B cell (primary cell): Measurements from ENCODE around the gene KLHDC8B. TPM values are rescaled to one million over a fixed set of nuclear protein-coding genes. Genes with fewer than 3 reads are reported as not detected.

Experiments used
- ATAC-seq: fragments of 200-7000 bp; cut with Tn5 transposase; one replicate; pipeline ENCODE4 v1.10.0; 2021; ENCODE audit warnings: low read depth, mild to moderate bottlenecking, moderate number of reproducible peaks, moderate library complexity
- CTCF ChIA-PET: fragments of 350-600 bp; sonication (Branson Sonifier 250); formaldehyde crosslinking; loops from one replicate; lab custom pipeline; 2021; ENCODE audit warnings: antibody characterized with exemption, inconsistent platforms; lab: Charles Lee
- POLR2A ChIA-PET: fragments of 350-600 bp; sonication (Branson Sonifier 250); formaldehyde crosslinking; loops from one replicate; lab custom pipeline; 2021; ENCODE audit warnings: antibody characterized with exemption; lab: Charles Lee
- DNase-seq: peaks from one replicate; pipeline ENCODE4 v3.0.0; 2013
- H2AFZ ChIP-seq: 2 replicates; pipeline ENCODE4 v1.6.1; 2012; ENCODE audit warnings: mild to moderate bottlenecking, low read depth, low read length; ENCODE audit not compliant: insufficient read depth, poor library complexity, severe bottlenecking
- H3K27ac ChIP-seq, 2 donors: 1 replicate in 1 of 2; 2 replicates in 1 of 2; pipeline ENCODE4 v1.5.1; 2012 to 2013; ENCODE audit warnings: low read length in 2 of 2, mild to moderate bottlenecking in 2 of 2, moderate library complexity in 1 of 2
- H3K27me3 ChIP-seq, 4 experiments: fragments of 200-600 bp in 1 of 4; sonication (generic) in 1 of 4; replicated peaks in 1 of 4; 1 replicate in 2 of 4; 2 replicates in 2 of 4; pipeline versions ENCODE4 v1.6.1 to v1.7.0; 2013 to 2016; ENCODE audit warnings: low read length in 3 of 4, mild to moderate bottlenecking in 2 of 4, mixed read lengths in 1 of 4, moderate library complexity in 1 of 4; ENCODE audit not compliant: insufficient read depth in 4 of 4, control insufficient read depth in 3 of 4; ENCODE audit errors: control extremely low read depth in 1 of 4
- H3K36me3 ChIP-seq, 2 experiments: replicated peaks in 1 of 2; 1 replicate in 1 of 2; 2 replicates in 1 of 2; pipeline versions ENCODE4 v1.6.1 to v1.7.1; 2013; ENCODE audit warnings: low read length in 1 of 2; ENCODE audit not compliant: insufficient read depth in 2 of 2, control insufficient read depth in 1 of 2; ENCODE audit errors: control extremely low read depth in 1 of 2, extremely low read depth in 1 of 2
- H3K4me1 ChIP-seq, 2 donors: fragments of 200-600 bp in 1 of 2; sonication (generic) in 1 of 2; 1 replicate in 1 of 2; 2 replicates in 1 of 2; pipeline versions ENCODE4 v1.5.1 to v1.6.1; 2013 to 2017; ENCODE audit warnings: low read length in 2 of 2; ENCODE audit not compliant: control insufficient read depth in 2 of 2, insufficient read depth in 2 of 2
- H3K4me2 ChIP-seq: replicated peaks from 2 replicates; pipeline ENCODE3; 2012; ENCODE audit warnings: mild to moderate bottlenecking, low read depth, low read length; ENCODE audit not compliant: poor library complexity, severe bottlenecking
- H3K4me3 ChIP-seq, 5 experiments: fragments of 200-600 bp in 1 of 5; sonication (generic) in 1 of 5; 1 replicate in 3 of 5; 2 replicates in 2 of 5; pipeline versions ENCODE4 v1.5.1 to v1.7.0; 2011 to 2016; ENCODE audit warnings: low read length in 4 of 5, mild to moderate bottlenecking in 4 of 5, low read depth in 2 of 5, control low read depth in 1 of 5, moderate library complexity in 1 of 5; ENCODE audit not compliant: insufficient read depth in 1 of 5; ENCODE audit errors: control extremely low read depth in 1 of 5, extremely low read depth in 1 of 5
- H3K79me2 ChIP-seq: fragments of 200-600 bp; sonication (generic); one replicate; pipeline ENCODE4 v1.6.0; 2016; ENCODE audit warnings: low read length; ENCODE audit not compliant: control insufficient read depth, insufficient read depth
- H3K9ac ChIP-seq: fragments of 200-600 bp; sonication (generic); 2 replicates; pipeline ENCODE4 v1.6.1; 2017; ENCODE audit warnings: mild to moderate bottlenecking, low read length, moderate library complexity
- H3K9me3 ChIP-seq, 3 donors: one replicate each; pipeline versions ENCODE4 v1.6.1 to v1.7.1; 2013; ENCODE audit warnings: low read length in 2 of 3; ENCODE audit not compliant: control insufficient read depth in 2 of 3, insufficient read depth in 1 of 3; ENCODE audit errors: control extremely low read depth in 1 of 3
- H4K20me1 ChIP-seq: 2 replicates; pipeline ENCODE4 v1.6.0; 2012; ENCODE audit warnings: mild to moderate bottlenecking, low read length; ENCODE audit not compliant: insufficient read depth, control insufficient read depth, poor library complexity, severe bottlenecking
- H3K27ac Mint-ChIP-seq: one replicate; pipeline ENCODE4 v1.8.0; 2021; ENCODE audit warnings: mixed read lengths
- H3K27me3 Mint-ChIP-seq: one replicate; pipeline ENCODE4 v1.8.0; 2021; ENCODE audit warnings: mixed read lengths
- H3K4me1 Mint-ChIP-seq: one replicate; pipeline ENCODE4 v1.8.0; 2021; ENCODE audit warnings: mixed read lengths
- H3K4me3 Mint-ChIP-seq: one replicate; pipeline ENCODE4 v1.8.0; 2021; ENCODE audit warnings: mixed read lengths
- H3K9me3 Mint-ChIP-seq: one replicate; pipeline ENCODE4 v1.8.0; 2022; ENCODE audit warnings: mixed read lengths; ENCODE audit not compliant: insufficient read depth
- EZH2 ChIP-seq: IDR thresholded peaks from 2 replicates; pipeline ENCODE4 v1.6.1; 2012; ENCODE audit warnings: borderline replicate concordance, low read depth, mild to moderate bottlenecking, moderate library complexity, low read length; ENCODE audit not compliant: insufficient read depth, poor library complexity, severe bottlenecking
- WGBS: methylation state at CpG from one replicate; pipeline ENCODE4 v1.1.5; 2013; ENCODE audit warnings: missing lambda C conversion rate; ENCODE audit not compliant: insufficient coverage; 5-methylcytosine and 5-hydroxymethylcytosine counted together
- intact Hi-C: fragments of 100-400 bp; cut with micrococcal nuclease; formaldehyde crosslinking; loops from one replicate; pipeline ENCODE4 v1.10.0; 2022
- polyA plus RNA-seq: library from polyadenylated mRNA; depleted of rRNA; stranded (reverse); fragments of >200 nt; gene quantifications from 2 replicates; pipeline ENCODE4 v1.2.3, GENCODE V29; 2012
- total RNA-seq, 2 donors: library from RNA; stranded (reverse); fragments of 120-200 nt in 1 of 2; gene quantifications; 1 replicate in 1 of 2; 2 replicates in 1 of 2; pipeline versions ENCODE4 v1.2.3 to v1.2.4, GENCODE V29; 2013 to 2022
- TF ChIP-seq, protein P1 (sequence below): fragments of 200-600 bp; IDR thresholded peaks from one replicate; pipeline ENCODE4 v1.8.0; 2022; ENCODE audit warnings: antibody characterized with exemption, mild to moderate bottlenecking

KLHDC8B gene
- total and polyA plus RNA-seq, 2 donors (not counting 1 experiment from before 2014, with no cell fraction given), result 0.43 to 3.6 TPM

- no peak overlapping the region for H3K27ac Mint-ChIP-seq
- intact Hi-C loops, result loop anchor here (5.0 kb wide), 1 partner anchor 170 kb away; the partner anchor contains the start of gene USP4
- Histone ChIP-seq H3K4me1 (peaks cover 13 to 18% of the 10 kb centered on the region in 2 donors), H2AFZ (peak overlapping the region; percentile 91), H3K4me2 (peak overlapping the region; percentile 99), H3K9me3 (peaks cover 0 to 4% (median 0%) of the 10 kb centered on the region in 3 donors), H4K20me1 (no peaks in the 10 kb centered on the region), H3K79me2 (no peaks in the 10 kb centered on the region), H3K27me3 (peaks cover 0 to 7% (median under 1%) of the 10 kb centered on the region in 4 experiments), H3K36me3 (no peaks in the 10 kb centered on the region), H3K27ac (peak overlapping the region in 1 of 2 donors; percentile 29), H3K9ac (peak overlapping the region; percentile 76), H3K4me3 (peak overlapping the region in 4 of 5 experiments; percentile 59 to 76 (median 71))
- WGBS, result 31% methylated on average over 3 of the region's 7 CpGs
- POLR2A ChIA-PET, result no interaction called here
- CTCF ChIA-PET, result interaction anchor here (0.8 to 6.5 kb wide), 5 partner anchors 10 to 278 kb away, joined by 3 to 36 read pairs (median 4); partner anchors contain the start of genes RHOA and TCTA
- DNase-seq (no peak), ATAC-seq (no peak)
- H3K9me3 Mint-ChIP-seq, result no peaks in the 10 kb centered on the region
- H3K27me3 Mint-ChIP-seq, result peaks cover 7% of the 10 kb centered on the region
- H3K4me3 Mint-ChIP-seq, result peak overlapping the region; percentile 55
- peaks cover 9% of the 10 kb centered on the region for H3K4me1 Mint-ChIP-seq
- TF ChIP-seq EZH2, result no peak
These were observed 540 bp downstream of the KLHDC8B start for GRCh38 chr3:49171775-49172500.

DNA sequence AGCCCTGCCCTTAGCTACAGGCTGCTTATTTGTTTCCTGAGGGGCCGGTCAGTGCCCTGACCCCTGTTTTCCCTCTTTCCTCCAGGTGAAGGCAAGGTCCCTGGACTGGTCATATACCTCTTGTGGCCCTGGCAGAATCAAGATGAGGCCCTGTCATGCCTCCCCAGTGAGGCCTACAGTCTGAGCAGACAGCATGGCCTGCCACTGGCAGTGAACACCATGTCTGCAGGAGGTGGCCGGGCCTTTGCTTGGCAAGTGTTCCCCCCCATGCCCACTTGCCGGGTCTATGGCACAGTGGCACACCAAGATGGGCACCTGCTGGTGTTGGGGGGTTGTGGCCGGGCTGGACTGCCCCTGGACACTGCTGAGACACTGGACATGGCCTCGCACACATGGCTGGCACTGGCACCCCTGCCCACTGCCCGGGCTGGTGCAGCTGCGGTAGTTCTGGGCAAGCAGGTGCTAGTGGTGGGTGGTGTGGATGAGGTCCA is 1.2 kb downstream of the KLHDC8B start:
- Mint-ChIP-seq H3K4me3 (peak overlapping the region; percentile 54), H3K9me3 (no peaks in the 10 kb centered on the region), H3K27me3 (peaks cover 7% of the 10 kb centered on the region), H3K27ac (no peak overlapping the region), H3K4me1 (peaks cover 9% of the 10 kb centered on the region)
- Histone ChIP-seq H4K20me1 (no peaks in the 10 kb centered on the region), H3K36me3 (no peaks in the 10 kb centered on the region), H3K27me3 (peaks cover 0 to 6% (median 0%) of the 10 kb centered on the region in 4 experiments), H2AFZ (no peak overlapping the region), H3K9ac (no peak overlapping the region), H3K4me1 (peaks cover 13 to 17% of the 10 kb centered on the region in 2 donors), H3K4me3 (no peak overlapping the region), H3K4me2 (no peak overlapping the region), H3K9me3 (peaks cover 0 to 3% (median 0%) of the 10 kb centered on the region in 3 donors), H3K27ac (no peak overlapping the region), H3K79me2 (no peaks in the 10 kb centered on the region)
- ATAC-seq (no peak), DNase-seq (no peak)
- 95% methylated on average over 7 of the region's 7 CpGs for WGBS
- POLR2A ChIA-PET, result no interaction called here
- intact Hi-C loops, result loop anchor here (5.0 kb wide), 1 partner anchor 170 kb away; the partner anchor contains the start of gene USP4
- TF ChIP-seq, protein P1, sequence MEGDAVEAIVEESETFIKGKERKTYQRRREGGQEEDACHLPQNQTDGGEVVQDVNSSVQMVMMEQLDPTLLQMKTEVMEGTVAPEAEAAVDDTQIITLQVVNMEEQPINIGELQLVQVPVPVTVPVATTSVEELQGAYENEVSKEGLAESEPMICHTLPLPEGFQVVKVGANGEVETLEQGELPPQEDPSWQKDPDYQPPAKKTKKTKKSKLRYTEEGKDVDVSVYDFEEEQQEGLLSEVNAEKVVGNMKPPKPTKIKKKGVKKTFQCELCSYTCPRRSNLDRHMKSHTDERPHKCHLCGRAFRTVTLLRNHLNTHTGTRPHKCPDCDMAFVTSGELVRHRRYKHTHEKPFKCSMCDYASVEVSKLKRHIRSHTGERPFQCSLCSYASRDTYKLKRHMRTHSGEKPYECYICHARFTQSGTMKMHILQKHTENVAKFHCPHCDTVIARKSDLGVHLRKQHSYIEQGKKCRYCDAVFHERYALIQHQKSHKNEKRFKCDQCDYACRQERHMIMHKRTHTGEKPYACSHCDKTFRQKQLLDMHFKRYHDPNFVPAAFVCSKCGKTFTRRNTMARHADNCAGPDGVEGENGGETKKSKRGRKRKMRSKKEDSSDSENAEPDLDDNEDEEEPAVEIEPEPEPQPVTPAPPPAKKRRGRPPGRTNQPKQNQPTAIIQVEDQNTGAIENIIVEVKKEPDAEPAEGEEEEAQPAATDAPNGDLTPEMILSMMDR, result no peak
- TF ChIP-seq EZH2, result no peak
- CTCF ChIA-PET, result interaction anchor here (0.6 to 6.5 kb wide), 2 partner anchors 92 to 277 kb away, joined by 6 to 36 read pairs; no protein-coding TSS in a partner anchor
